Measurements from ENCODE around the gene SLC12A2. TPM values are rescaled to one million over a fixed set of nuclear protein-coding genes. Genes with fewer than 3 reads are reported as not detected.

Gene SLC12A2
- total RNA-seq, 1 experiment from 2014 or later: 36.9 TPM

- ChIA-PET CTCF (no interaction called here), POLR2A (no interaction called here)
- Histone ChIP-seq H3K9me3 (ENCODE audit: control insufficient read depth, insufficient read depth, low read depth, low read length) (no peaks in the 10 kb centered on the region), H3K27ac (ENCODE audit: low read length) (no peak overlapping the region), H3K36me3 (ENCODE audit: control insufficient read depth, insufficient read depth, low read length) (no peaks in the 10 kb centered on the region), H3K27me3 (ENCODE audit: control insufficient read depth, insufficient read depth, low read length) (no peaks in the 10 kb centered on the region), H3K4me1 (ENCODE audit: control insufficient read depth, insufficient read depth, low read length) (no peaks in the 10 kb centered on the region), H3K4me3 (ENCODE audit: low read depth in 2 of 2, low read length in 2 of 2) (no peak overlapping the region)
- DNase-seq (ENCODE audit: low read depth, low spot score) (no peak), ATAC-seq (no peak)
- BruUV-seq (replicated peaks): no TSS peak
- intact Hi-C loops (cut with micrococcal nuclease; ENCODE audit: unreplicated experiment) (no loop called here), in situ Hi-C loops (cut with HindIII; ENCODE audit: low pct_unique_long_range_greater_than_20kb, low sequenced_read_pairs) (no loop called here)
- TF ChIP-seq SIN3A (IDR thresholded peaks at IDR 0.05; ENCODE audit: borderline replicate concordance, insufficient read depth, low read depth, low read length) (no peak), REST (IDR thresholded peaks at IDR 0.05; ENCODE audit: insufficient read depth in 1 of 2, low read depth in 2 of 2, low read length in 1 of 2) (no peak), POLR2AphosphoS5 (IDR thresholded peaks at IDR 0.05; ENCODE audit: low read depth, low read length) (no peak), TCF7L2 (IDR thresholded peaks at IDR 0.05; ENCODE audit: low read depth, low read length) (no peak), CTCF (IDR thresholded peaks at IDR 0.05) (no peak)
Measured at GRCh38 chr5:128040927-128041326, 42.6 kb upstream of the SLC12A2 start.

- Histone ChIP-seq H3K27me3 (ENCODE audit: control insufficient read depth, insufficient read depth, low read length) (no peaks in the 10 kb centered on the region), H3K4me1 (ENCODE audit: control insufficient read depth, insufficient read depth, low read length) (no peaks in the 10 kb centered on the region), H3K4me3 (ENCODE audit: low read depth in 2 of 2, low read length in 2 of 2) (no peak overlapping the region), H3K9me3 (ENCODE audit: control insufficient read depth, insufficient read depth, low read depth, low read length) (no peaks in the 10 kb centered on the region), H3K27ac (ENCODE audit: low read length) (no peak overlapping the region), H3K36me3 (ENCODE audit: control insufficient read depth, insufficient read depth, low read length) (no peaks in the 10 kb centered on the region)
- no TSS peak for BruUV-seq (replicated peaks)
- intact Hi-C loops (cut with micrococcal nuclease; ENCODE audit: unreplicated experiment) (no loop called here), in situ Hi-C loops (cut with HindIII; ENCODE audit: low pct_unique_long_range_greater_than_20kb, low sequenced_read_pairs) (no loop called here)
- DNase-seq (ENCODE audit: low read depth, low spot score) (no peak), ATAC-seq (no peak)
- no peak for TF ChIP-seq CTCF (IDR thresholded peaks at IDR 0.05)
- TF ChIP-seq REST (IDR thresholded peaks at IDR 0.05; ENCODE audit: insufficient read depth in 1 of 2, low read depth in 2 of 2, low read length in 1 of 2): no peak
- POLR2A ChIA-PET: no interaction called here
- CTCF ChIA-PET: no interaction called here
Measured at GRCh38 chr5:128052780-128053179, 30.8 kb upstream of the SLC12A2 start.

Data from Panc1 (cell line).